ENCODE measurements around the gene SSTR4.

SSTR4 gene

DNA sequence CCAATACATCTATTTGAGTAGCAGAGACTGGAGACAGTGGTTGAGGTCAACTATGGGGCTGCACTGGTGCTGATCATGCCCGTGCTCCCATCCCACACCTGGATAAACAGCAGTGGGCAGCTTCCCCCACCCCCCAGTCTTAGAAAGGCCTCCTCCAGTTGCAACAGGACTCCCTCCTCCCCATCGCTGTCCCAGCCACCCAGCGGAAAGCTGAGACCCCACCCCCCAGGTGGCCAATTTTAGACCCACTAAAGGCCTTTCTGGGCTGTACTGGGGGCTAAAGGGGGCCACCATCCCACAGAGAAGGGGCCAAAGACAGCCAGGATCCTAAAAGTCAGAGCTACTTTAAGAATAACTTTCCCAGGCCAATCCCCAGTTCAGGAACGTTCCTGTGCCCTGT is 1.2 kb upstream of the SSTR4 start:
- DNase-seq (ENCODE audit: low spot score), result no peak
- TF ChIP-seq, protein P1, sequence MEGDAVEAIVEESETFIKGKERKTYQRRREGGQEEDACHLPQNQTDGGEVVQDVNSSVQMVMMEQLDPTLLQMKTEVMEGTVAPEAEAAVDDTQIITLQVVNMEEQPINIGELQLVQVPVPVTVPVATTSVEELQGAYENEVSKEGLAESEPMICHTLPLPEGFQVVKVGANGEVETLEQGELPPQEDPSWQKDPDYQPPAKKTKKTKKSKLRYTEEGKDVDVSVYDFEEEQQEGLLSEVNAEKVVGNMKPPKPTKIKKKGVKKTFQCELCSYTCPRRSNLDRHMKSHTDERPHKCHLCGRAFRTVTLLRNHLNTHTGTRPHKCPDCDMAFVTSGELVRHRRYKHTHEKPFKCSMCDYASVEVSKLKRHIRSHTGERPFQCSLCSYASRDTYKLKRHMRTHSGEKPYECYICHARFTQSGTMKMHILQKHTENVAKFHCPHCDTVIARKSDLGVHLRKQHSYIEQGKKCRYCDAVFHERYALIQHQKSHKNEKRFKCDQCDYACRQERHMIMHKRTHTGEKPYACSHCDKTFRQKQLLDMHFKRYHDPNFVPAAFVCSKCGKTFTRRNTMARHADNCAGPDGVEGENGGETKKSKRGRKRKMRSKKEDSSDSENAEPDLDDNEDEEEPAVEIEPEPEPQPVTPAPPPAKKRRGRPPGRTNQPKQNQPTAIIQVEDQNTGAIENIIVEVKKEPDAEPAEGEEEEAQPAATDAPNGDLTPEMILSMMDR (IDR thresholded peaks at IDR 0.05; ENCODE audit: extremely low read depth, missing control alignments), result no peak

GRCh38 chr20:23035731-23036130 is 619 bp downstream of the SSTR4 start:
- TF ChIP-seq, protein P1 (IDR thresholded peaks at IDR 0.05; ENCODE audit: extremely low read depth, missing control alignments), result no peak
- no peak for DNase-seq (ENCODE audit: low spot score)

DNA sequence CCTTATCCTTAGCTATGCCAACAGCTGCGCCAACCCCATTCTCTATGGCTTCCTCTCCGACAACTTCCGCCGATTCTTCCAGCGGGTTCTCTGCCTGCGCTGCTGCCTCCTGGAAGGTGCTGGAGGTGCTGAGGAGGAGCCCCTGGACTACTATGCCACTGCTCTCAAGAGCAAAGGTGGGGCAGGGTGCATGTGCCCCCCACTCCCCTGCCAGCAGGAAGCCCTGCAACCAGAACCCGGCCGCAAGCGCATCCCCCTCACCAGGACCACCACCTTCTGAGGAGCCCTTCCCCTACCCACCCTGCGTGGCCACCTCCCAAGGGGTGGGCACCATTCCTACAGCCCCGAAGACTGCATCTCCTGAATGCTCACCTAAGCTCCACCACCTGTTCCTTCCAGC is 1.3 kb downstream of the SSTR4 start:
- no peak for DNase-seq (ENCODE audit: low spot score)
- TF ChIP-seq, protein P1 (IDR thresholded peaks at IDR 0.05; ENCODE audit: extremely low read depth, missing control alignments), result no peak

- TF ChIP-seq, protein P1 (IDR thresholded peaks at IDR 0.05; ENCODE audit: extremely low read depth, missing control alignments), result no peak
Measured at GRCh38 chr20:23037017-23037481, 1.9 kb downstream of the SSTR4 start.

GRCh38 chr20:23039136-23039875 is 4.2 kb downstream of the SSTR4 start:
- DNase-seq (ENCODE audit: low spot score), result no peak
- TF ChIP-seq, protein P1 (IDR thresholded peaks at IDR 0.05; ENCODE audit: extremely low read depth, missing control alignments), result no peak

More at GRCh38 chr20:23037017-23037481, 1.9 kb downstream of the SSTR4 start:
- DNase-seq (ENCODE audit: low spot score), result no peak

GRCh38 chr20:23039885-23040508 is 4.9 kb downstream of the SSTR4 start:
- TF ChIP-seq, protein P1 (IDR thresholded peaks at IDR 0.05; ENCODE audit: extremely low read depth, missing control alignments), result no peak
- no peak for DNase-seq (ENCODE audit: low spot score)

- DNase-seq (ENCODE audit: low spot score), result no peak
- TF ChIP-seq, protein P1 (IDR thresholded peaks at IDR 0.05; ENCODE audit: extremely low read depth, missing control alignments), result no peak
Measured at GRCh38 chr20:23042270-23042669, 7.2 kb downstream of the SSTR4 start.
